ENCODE measurements around the gene SHISAL1. TPM values are rescaled to one million over a fixed set of nuclear protein-coding genes. Genes with fewer than 3 reads are reported as not detected.

Gene SHISAL1
- total RNA-seq, 2 donors from 2014 or later = 0.42 to 0.95 TPM

DNA sequence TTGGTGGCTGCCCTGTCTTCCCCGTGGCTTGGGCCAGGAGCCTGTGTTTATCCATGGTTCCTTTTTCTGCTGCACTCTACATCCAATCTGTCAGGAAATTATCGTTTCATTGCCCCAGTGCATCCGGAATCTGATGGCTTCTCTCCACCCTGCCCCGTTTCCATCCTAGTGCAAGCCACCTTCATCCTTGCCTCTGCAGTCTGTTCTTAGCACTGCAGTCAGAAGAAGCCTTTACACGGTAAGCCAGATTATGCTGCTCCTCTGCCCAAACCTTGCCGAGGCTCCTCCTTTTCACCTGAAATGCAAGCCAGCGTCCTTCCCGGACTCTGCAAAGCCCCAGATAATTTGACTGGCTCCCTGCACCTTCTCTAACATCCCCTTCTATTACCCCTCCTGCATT is 86.9 kb downstream of the SHISAL1 start:
- peak; percentile 16 for DNase-seq
- no peaks in the 10 kb centered on the region for H3K4me1 Mint-ChIP-seq
- H3K9me3 Mint-ChIP-seq = peaks cover 10% of the 10 kb centered on the region
- Histone ChIP-seq H3K4me3 (ENCODE audit: low read length) (no peak overlapping the region), H3K9me3 (ENCODE audit: control insufficient read depth, low read length) (no peaks in the 10 kb centered on the region), H3K27me3 (ENCODE audit: control insufficient read depth, insufficient read depth, low read length, poor library complexity, severe bottlenecking) (no peaks in the 10 kb centered on the region), H3K36me3 (ENCODE audit: control insufficient read depth, insufficient read depth, low read length) (no peaks in the 10 kb centered on the region), H3K4me1 (ENCODE audit: control insufficient read depth, insufficient read depth, low read length) (no peaks in the 10 kb centered on the region), H3K27ac (ENCODE audit: low read depth, low read length) (no peak overlapping the region), H3K9ac (ENCODE audit: extremely low read depth, low read length, poor library complexity, severe bottlenecking) (no peak overlapping the region)
- no peaks in the 10 kb centered on the region for H3K36me3 Mint-ChIP-seq (ENCODE audit: low read depth)
- no peak overlapping the region for H3K27ac Mint-ChIP-seq
- no peak overlapping the region for H3K4me3 Mint-ChIP-seq
- TF ChIP-seq, protein P1, sequence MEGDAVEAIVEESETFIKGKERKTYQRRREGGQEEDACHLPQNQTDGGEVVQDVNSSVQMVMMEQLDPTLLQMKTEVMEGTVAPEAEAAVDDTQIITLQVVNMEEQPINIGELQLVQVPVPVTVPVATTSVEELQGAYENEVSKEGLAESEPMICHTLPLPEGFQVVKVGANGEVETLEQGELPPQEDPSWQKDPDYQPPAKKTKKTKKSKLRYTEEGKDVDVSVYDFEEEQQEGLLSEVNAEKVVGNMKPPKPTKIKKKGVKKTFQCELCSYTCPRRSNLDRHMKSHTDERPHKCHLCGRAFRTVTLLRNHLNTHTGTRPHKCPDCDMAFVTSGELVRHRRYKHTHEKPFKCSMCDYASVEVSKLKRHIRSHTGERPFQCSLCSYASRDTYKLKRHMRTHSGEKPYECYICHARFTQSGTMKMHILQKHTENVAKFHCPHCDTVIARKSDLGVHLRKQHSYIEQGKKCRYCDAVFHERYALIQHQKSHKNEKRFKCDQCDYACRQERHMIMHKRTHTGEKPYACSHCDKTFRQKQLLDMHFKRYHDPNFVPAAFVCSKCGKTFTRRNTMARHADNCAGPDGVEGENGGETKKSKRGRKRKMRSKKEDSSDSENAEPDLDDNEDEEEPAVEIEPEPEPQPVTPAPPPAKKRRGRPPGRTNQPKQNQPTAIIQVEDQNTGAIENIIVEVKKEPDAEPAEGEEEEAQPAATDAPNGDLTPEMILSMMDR (conservative IDR thresholded peaks at IDR 0.05) = no peak
- WGBS, 2 experiments (ENCODE audit: insufficient coverage in 1 of 2, insufficient read length in 1 of 2) = 90 to 92% methylated on average over 8 of the region's 8 CpGs
- peaks cover 5% of the 10 kb centered on the region for H3K27me3 Mint-ChIP-seq (ENCODE audit: insufficient read depth)

DNA sequence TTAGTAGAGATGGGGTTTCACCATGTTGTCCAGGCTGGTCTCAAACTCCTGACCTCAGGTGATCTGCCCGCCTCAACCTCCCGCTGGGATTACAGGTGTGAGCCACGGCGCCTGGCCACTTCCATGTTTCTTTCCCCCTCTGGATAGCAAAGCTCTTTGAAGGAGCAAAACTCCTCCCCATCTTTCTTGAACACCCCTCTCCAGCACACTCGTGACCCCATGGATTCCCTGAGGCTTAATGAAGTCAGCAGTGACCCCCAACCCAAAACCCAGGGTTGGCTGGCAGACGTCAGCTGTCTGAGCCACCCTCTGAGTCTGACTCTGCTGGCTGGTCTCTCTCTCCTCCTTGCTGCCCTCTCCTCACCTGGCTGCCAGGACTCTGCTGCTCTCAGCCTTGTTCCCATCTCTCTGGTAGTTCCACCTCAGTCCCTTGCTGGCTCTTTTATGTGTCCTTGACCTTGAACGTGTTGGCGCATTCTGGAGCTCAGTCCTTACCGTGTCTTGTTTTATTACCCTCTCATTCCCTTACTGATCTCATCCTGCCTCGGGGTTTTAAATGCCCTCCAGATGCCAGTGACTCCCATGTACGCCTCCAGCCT is 87.6 kb downstream of the SHISAL1 start:
- Mint-ChIP-seq H3K36me3 (ENCODE audit: low read depth) (no peaks in the 10 kb centered on the region), H3K27ac (no peak overlapping the region), H3K9me3 (peaks cover 10% of the 10 kb centered on the region), H3K27me3 (ENCODE audit: insufficient read depth) (peaks cover 5% of the 10 kb centered on the region), H3K4me1 (no peaks in the 10 kb centered on the region), H3K4me3 (no peak overlapping the region)
- WGBS, 2 experiments (ENCODE audit: insufficient coverage in 1 of 2, insufficient read length in 1 of 2) = 86 to 91% methylated on average over 7 to 11 of the region's 11 CpGs
- Histone ChIP-seq H3K9me3 (ENCODE audit: control insufficient read depth, low read length) (no peaks in the 10 kb centered on the region), H3K9ac (ENCODE audit: extremely low read depth, low read length, poor library complexity, severe bottlenecking) (no peak overlapping the region), H3K4me3 (ENCODE audit: low read length) (no peak overlapping the region), H3K27ac (ENCODE audit: low read depth, low read length) (no peak overlapping the region), H3K4me1 (ENCODE audit: control insufficient read depth, insufficient read depth, low read length) (no peaks in the 10 kb centered on the region), H3K27me3 (ENCODE audit: control insufficient read depth, insufficient read depth, low read length, poor library complexity, severe bottlenecking) (no peaks in the 10 kb centered on the region), H3K36me3 (ENCODE audit: control insufficient read depth, insufficient read depth, low read length) (no peaks in the 10 kb centered on the region)
- TF ChIP-seq, protein P1 (conservative IDR thresholded peaks at IDR 0.05) = no peak
- peak; percentile 17 for DNase-seq

DNA sequence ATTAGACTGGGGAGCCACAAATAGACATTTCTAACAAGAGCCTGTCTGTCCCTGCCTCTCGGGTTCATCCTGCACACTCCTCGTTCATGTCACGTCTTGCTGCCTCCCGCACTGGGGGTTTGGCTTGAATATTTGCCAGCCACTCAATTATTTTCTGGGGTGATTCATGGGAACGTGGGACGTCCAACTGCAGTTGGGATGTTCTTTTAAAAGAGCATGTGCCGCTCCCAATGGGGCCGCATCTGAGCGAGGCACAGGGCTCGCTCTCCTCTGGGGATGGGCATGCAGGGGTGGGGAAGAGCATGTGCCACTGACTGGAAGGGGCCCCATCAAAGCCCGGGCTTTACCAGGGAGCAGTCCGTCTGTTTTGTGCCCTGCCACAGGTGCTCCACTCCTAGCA is 88.6 kb downstream of the SHISAL1 start:
- Histone ChIP-seq H3K9ac (ENCODE audit: extremely low read depth, low read length, poor library complexity, severe bottlenecking) (no peak overlapping the region), H3K4me3 (ENCODE audit: low read length) (no peak overlapping the region), H3K27ac (ENCODE audit: low read depth, low read length) (no peak overlapping the region), H3K27me3 (ENCODE audit: control insufficient read depth, insufficient read depth, low read length, poor library complexity, severe bottlenecking) (no peaks in the 10 kb centered on the region), H3K36me3 (ENCODE audit: control insufficient read depth, insufficient read depth, low read length) (no peaks in the 10 kb centered on the region), H3K9me3 (ENCODE audit: control insufficient read depth, low read length) (no peaks in the 10 kb centered on the region), H3K4me1 (ENCODE audit: control insufficient read depth, insufficient read depth, low read length) (no peaks in the 10 kb centered on the region)
- DNase-seq = peak; percentile 24
- TF ChIP-seq, protein P1 (conservative IDR thresholded peaks at IDR 0.05) = no peak
- Mint-ChIP-seq H3K27me3 (ENCODE audit: insufficient read depth) (peaks cover 5% of the 10 kb centered on the region), H3K27ac (no peak overlapping the region), H3K4me1 (no peaks in the 10 kb centered on the region), H3K4me3 (no peak overlapping the region), H3K36me3 (ENCODE audit: low read depth) (no peaks in the 10 kb centered on the region), H3K9me3 (peaks cover 8% of the 10 kb centered on the region)
- WGBS, 2 experiments (ENCODE audit: insufficient coverage in 1 of 2, insufficient read length in 1 of 2) = 88 to 92% methylated on average over 9 to 12 of the region's 12 CpGs

Data from endodermal cell (in vitro differentiated cells).